HUES64 (cell line): Measurements from ENCODE around the gene SLC6A3.

Experiments
- H3K27ac ChIP-seq: 2 replicates; pipeline ENCODE4 v1.7.0; 2013; ENCODE audit warnings: low read depth, low read length, inconsistent platforms
- H3K27me3 ChIP-seq: 2 replicates; pipeline ENCODE4 v1.6.1; 2013; ENCODE audit warnings: mild to moderate bottlenecking, low read length; ENCODE audit not compliant: insufficient read depth
- H3K36me3 ChIP-seq: 2 replicates; pipeline ENCODE4 v1.6.1; 2013; ENCODE audit warnings: mild to moderate bottlenecking, low read length; ENCODE audit not compliant: insufficient read depth
- H3K4me1 ChIP-seq: 2 replicates; pipeline ENCODE4 v1.6.1; 2013; ENCODE audit warnings: mild to moderate bottlenecking, low read length, moderate library complexity; ENCODE audit not compliant: insufficient read depth
- H3K4me3 ChIP-seq: 2 replicates; pipeline ENCODE4 v1.5.1; 2013; ENCODE audit warnings: mild to moderate bottlenecking, low read length, moderate library complexity
- H3K9ac ChIP-seq: 2 replicates; pipeline ENCODE4 v1.6.1; 2013; ENCODE audit warnings: mild to moderate bottlenecking, low read depth, low read length
- H3K9me3 ChIP-seq: 2 replicates; pipeline ENCODE4 v1.6.1; 2013; ENCODE audit warnings: low read depth, low read length; ENCODE audit not compliant: insufficient read depth
- WGBS: fragments of 150-250, 120-280 bp; methylation state at CpG from one replicate; pipeline ENCODE4 v1.1.7; 2013; ENCODE audit warnings: missing lambda C conversion rate; 5-methylcytosine and 5-hydroxymethylcytosine counted together

SLC6A3 gene

DNA sequence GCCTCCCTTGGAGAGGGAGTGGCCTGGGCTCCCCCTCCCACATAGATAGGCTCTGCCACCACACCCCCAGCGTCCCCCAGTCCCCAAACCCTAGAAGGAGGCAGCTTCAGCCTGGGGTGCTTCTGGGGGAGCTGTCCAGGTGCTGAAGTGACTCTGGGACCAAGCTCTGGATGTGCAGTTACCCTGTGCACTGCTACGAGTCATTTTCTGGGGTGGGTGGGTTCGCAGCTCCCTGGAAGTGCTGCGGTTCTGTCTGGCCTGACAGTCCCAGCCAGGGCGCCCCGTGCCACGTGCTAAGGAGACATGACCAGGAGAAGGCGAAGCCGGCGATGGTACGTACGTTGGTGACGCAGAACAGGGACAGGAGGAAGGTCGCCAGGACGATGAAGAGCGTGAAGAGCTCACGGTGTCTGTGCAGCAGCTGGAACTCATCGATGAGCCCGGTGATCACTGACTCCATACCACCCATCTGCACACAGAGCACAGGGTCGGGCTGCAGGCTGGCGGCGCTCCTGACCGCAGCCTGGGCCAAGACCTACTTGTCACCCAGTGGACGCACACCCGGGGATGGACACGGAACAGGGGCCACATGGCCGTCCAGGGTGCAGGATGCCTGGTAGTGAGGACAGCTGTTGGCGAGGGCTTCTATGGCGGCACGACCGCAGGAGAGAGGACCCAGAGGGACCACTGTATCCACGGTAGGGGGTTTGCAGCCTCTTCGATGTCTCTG, 35.7 kb downstream of the SLC6A3 start:
- Histone ChIP-seq H3K4me1 (peaks cover 9% of the 10 kb centered on the region; the same call in 1 of the 2 replicates), H3K27me3 (no peaks in the 10 kb centered on the region)
- WGBS, result 84% methylated on average over 33 of the region's 33 CpGs

GRCh38 chr5:1406681-1407640, 38.3 kb downstream of the SLC6A3 start:
- H3K9ac ChIP-seq, result no peak overlapping the region
- 88% methylated on average over 35 of the region's 35 CpGs for WGBS
- H3K4me3 ChIP-seq, result no peak overlapping the region
- no peaks in the 10 kb centered on the region for H3K36me3 ChIP-seq
- H3K4me1 ChIP-seq, result no peaks in the 10 kb centered on the region
- H3K27ac ChIP-seq, result no peak overlapping the region
- no peaks in the 10 kb centered on the region for H3K27me3 ChIP-seq
- H3K9me3 ChIP-seq, result no peaks in the 10 kb centered on the region

More for the DNA sequence above, 35.7 kb downstream of the SLC6A3 start:
- Histone ChIP-seq H3K9me3 (no peaks in the 10 kb centered on the region), H3K36me3 (no peaks in the 10 kb centered on the region), H3K27ac (no peak overlapping the region), H3K4me3 (no peak overlapping the region), H3K9ac (no peak overlapping the region)

GRCh38 chr5:1405539-1406530, 39.4 kb downstream of the SLC6A3 start:
- Histone ChIP-seq H3K36me3 (no peaks in the 10 kb centered on the region), H3K27ac (no peak overlapping the region), H3K9ac (no peak overlapping the region), H3K9me3 (no peaks in the 10 kb centered on the region), H3K4me1 (no peaks in the 10 kb centered on the region), H3K4me3 (no peak overlapping the region), H3K27me3 (no peaks in the 10 kb centered on the region)
- WGBS, result 92% methylated on average over 40 of the region's 40 CpGs

DNA sequence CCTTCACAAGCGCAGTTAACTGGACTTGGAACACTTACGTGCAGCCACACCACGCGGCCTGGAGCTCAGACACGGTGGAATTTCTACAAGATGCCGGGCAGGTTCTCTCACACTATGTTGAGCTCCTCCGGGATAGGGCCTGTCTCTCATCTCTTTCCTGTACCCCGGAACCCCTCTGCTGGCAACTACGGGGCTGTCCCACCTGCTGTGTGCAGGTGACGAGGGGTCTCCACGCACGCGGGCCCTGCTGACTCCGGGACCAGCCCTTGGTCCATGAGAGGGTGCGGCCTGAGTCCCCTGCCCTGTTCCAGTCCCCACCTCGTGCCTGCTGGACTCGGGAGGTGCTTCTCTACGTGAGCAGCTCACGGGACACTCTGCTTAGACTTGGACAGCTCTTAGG, 40.1 kb downstream of the SLC6A3 start:
- H3K4me3 ChIP-seq, result no peak overlapping the region
- no peaks in the 10 kb centered on the region for H3K27me3 ChIP-seq

DNA sequence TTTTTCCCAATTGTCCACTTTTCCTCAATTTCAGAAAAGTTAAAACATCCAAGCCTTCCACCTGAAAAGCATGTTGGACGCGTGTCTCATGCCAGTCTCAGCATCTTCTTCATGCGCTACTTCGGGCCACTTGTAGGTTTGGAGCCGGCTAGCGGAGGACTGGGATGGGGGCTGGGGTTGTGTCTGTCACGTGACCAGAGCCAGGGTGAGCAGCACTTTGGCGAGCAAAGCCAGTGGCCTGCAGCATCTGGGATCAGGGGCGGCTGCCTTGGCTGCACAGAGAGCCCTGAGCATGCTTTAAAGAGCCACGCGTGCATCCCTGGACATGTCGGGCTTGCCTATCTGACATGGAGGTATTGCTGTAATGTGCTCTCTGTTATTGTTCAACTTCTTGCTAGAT, 41.2 kb downstream of the SLC6A3 start:
- Histone ChIP-seq H3K4me1 (no peaks in the 10 kb centered on the region), H3K27me3 (no peaks in the 10 kb centered on the region), H3K27ac (no peak overlapping the region), H3K9me3 (no peaks in the 10 kb centered on the region), H3K9ac (no peak overlapping the region), H3K4me3 (no peak overlapping the region), H3K36me3 (no peaks in the 10 kb centered on the region)
- 84% methylated on average over 12 of the region's 12 CpGs for WGBS

More for the DNA sequence above, 40.1 kb downstream of the SLC6A3 start:
- no peaks in the 10 kb centered on the region for H3K4me1 ChIP-seq
- no peak overlapping the region for H3K9ac ChIP-seq
- H3K36me3 ChIP-seq, result no peaks in the 10 kb centered on the region
- 87% methylated on average over 19 of the region's 19 CpGs for WGBS
- no peaks in the 10 kb centered on the region for H3K9me3 ChIP-seq
- no peak overlapping the region for H3K27ac ChIP-seq

GRCh38 chr5:1402611-1403255, 42.5 kb downstream of the SLC6A3 start:
- H3K9ac ChIP-seq, result no peak overlapping the region
- H3K9me3 ChIP-seq, result no peaks in the 10 kb centered on the region
- WGBS, result 95% methylated on average over 24 of the region's 24 CpGs
- no peak overlapping the region for H3K4me3 ChIP-seq
- no peaks in the 10 kb centered on the region for H3K4me1 ChIP-seq
- H3K36me3 ChIP-seq, result no peaks in the 10 kb centered on the region
- H3K27ac ChIP-seq, result no peak overlapping the region
- H3K27me3 ChIP-seq, result no peaks in the 10 kb centered on the region

DNA sequence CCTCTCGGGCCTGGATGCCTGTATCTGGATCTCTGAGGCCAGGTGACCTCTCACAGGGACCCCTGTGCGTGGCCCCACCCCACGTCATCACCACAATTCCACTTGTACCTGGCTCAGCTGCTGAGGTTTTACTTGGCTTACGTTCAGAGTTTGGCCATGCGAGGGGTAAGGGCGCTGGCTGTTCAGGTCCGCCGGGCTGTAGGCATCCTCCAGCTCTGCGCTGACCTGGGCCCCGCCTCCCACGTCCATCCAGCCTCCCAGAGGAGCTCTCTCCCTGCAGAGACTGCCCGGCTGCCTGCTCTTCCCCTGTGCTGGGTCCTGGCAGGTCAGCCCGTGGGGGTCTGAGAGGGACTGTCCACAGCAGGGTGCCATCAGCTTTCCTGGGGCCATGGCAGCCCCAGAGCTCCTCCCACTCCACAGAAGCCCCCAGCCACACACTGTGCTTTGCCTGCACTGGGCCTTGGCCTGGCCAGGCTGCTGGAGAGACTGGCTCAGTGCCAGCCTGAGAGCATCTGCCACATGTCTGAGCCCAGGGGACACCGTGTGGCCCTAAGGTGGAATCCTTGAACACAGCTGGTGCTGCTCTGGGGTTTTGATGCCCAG, 43.6 kb downstream of the SLC6A3 start:
- Histone ChIP-seq H3K9ac (no peak overlapping the region), H3K9me3 (no peaks in the 10 kb centered on the region), H3K4me3 (no peak overlapping the region), H3K4me1 (no peaks in the 10 kb centered on the region), H3K27ac (no peak overlapping the region), H3K36me3 (no peaks in the 10 kb centered on the region), H3K27me3 (no peaks in the 10 kb centered on the region)
- WGBS, result 85% methylated on average over 14 of the region's 14 CpGs

DNA sequence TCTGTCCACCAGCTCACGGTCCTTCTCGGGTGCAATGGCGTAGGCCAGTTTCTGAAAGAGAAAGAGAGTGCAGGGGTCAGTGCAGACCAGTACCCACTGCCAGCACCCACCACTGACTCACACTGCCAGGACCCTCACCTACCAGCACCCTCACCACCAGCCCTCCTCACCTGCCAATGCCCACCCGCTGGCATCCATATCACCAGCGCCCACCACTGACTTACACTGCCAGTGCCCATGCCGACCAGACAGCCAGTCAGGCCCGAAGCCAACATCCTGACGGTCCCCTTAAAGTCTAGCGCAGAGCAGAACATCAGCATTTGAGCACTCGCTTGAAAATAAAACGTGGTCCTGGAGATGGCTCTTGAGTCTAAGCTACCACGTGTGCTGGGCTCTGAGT, 44.3 kb downstream of the SLC6A3 start:
- H3K4me3 ChIP-seq, result no peak overlapping the region
- no peaks in the 10 kb centered on the region for H3K4me1 ChIP-seq
- no peaks in the 10 kb centered on the region for H3K36me3 ChIP-seq
- H3K9ac ChIP-seq, result no peak overlapping the region
- H3K9me3 ChIP-seq, result no peaks in the 10 kb centered on the region
- WGBS, result 93% methylated on average over 12 of the region's 12 CpGs
- no peak overlapping the region for H3K27ac ChIP-seq
- H3K27me3 ChIP-seq, result no peaks in the 10 kb centered on the region

- H3K27me3 ChIP-seq, result no peaks in the 10 kb centered on the region
- 92% methylated on average over 17 of the region's 17 CpGs for WGBS
Measured at GRCh38 chr5:1400211-1400855, 44.9 kb downstream of the SLC6A3 start.

GRCh38 chr5:1399737-1400136, 45.5 kb downstream of the SLC6A3 start:
- Histone ChIP-seq H3K27ac (no peak overlapping the region), H3K36me3 (no peaks in the 10 kb centered on the region), H3K4me1 (no peaks in the 10 kb centered on the region), H3K27me3 (no peaks in the 10 kb centered on the region), H3K4me3 (no peak overlapping the region), H3K9ac (no peak overlapping the region), H3K9me3 (no peaks in the 10 kb centered on the region)
- WGBS, result 80% methylated on average over 11 of the region's 11 CpGs

More at GRCh38 chr5:1400211-1400855, 44.9 kb downstream of the SLC6A3 start:
- Histone ChIP-seq H3K9ac (no peak overlapping the region), H3K9me3 (no peaks in the 10 kb centered on the region), H3K27ac (no peak overlapping the region), H3K36me3 (no peaks in the 10 kb centered on the region), H3K4me3 (no peak overlapping the region), H3K4me1 (no peaks in the 10 kb centered on the region)
